Endothelial cell of umbilical vein (primary cell): ENCODE results near the gene CCDC40. TPM values are rescaled to one million over a fixed set of nuclear protein-coding genes. Genes with fewer than 3 reads are reported as not detected.

Experiments used
- BruUV-seq: library from RNA; stranded (reverse); fragments of 400-500 nt; replicated peaks from 2 replicates; lab custom pipeline; 2021; lab: Mats Ljungman, UMichigan
- CTCF ChIA-PET: fragments of 300-600, 350-600 bp; sonication (Branson Sonifier 250); formaldehyde crosslinking; loops from one replicate; lab custom pipeline; 2021; ENCODE audit warnings: antibody characterized with exemption, inconsistent platforms; lab: Charles Lee
- POLR2A ChIA-PET: fragments of 300-600, 350-600 bp; sonication (Branson Sonifier 250); formaldehyde crosslinking; loops from one replicate; lab custom pipeline; 2021; ENCODE audit warnings: antibody characterized with exemption, inconsistent platforms; lab: Charles Lee
- DNase-seq: peaks from one replicate; pipeline ENCODE4 v3.0.0-alpha.2; 2011; ENCODE audit warnings: low read depth, low spot score
- FAIRE-seq: peaks from 2 replicates; lab custom pipeline; 2011; peaks lifted over from hg19 to GRCh38; lab: Jason Lieb, UNC
- H2AFZ ChIP-seq: 2 replicates; pipeline ENCODE4 v1.6.0; 2012; ENCODE audit warnings: low read depth, low read length, control low read depth, inconsistent platforms
- H3K27ac ChIP-seq: 2 replicates; pipeline ENCODE4 v1.5.1; 2011; ENCODE audit warnings: low read depth, mild to moderate bottlenecking, control low read depth, low read length, moderate library complexity; ENCODE audit not compliant: insufficient read depth
- H3K27me3 ChIP-seq, 2 experiments: 2 replicates each; pipeline versions ENCODE4 v1.6.0 to v1.6.1; 2011; ENCODE audit warnings: low read length in 2 of 2, mixed read lengths in 1 of 2; ENCODE audit not compliant: control insufficient read depth in 2 of 2, insufficient read depth in 2 of 2
- H3K36me3 ChIP-seq, 2 experiments: 2 replicates in 1 of 2; 3 replicates in 1 of 2; pipeline ENCODE4 v1.5.1; 2011; ENCODE audit warnings: low read length in 2 of 2, mild to moderate bottlenecking in 1 of 2, moderate library complexity in 1 of 2; ENCODE audit not compliant: control insufficient read depth in 2 of 2, insufficient read depth in 2 of 2; ENCODE audit errors: extremely low read depth in 1 of 2
- H3K4me1 ChIP-seq: 3 replicates; pipeline ENCODE4 v1.5.1; 2011; ENCODE audit warnings: mild to moderate bottlenecking, low read length; ENCODE audit not compliant: control insufficient read depth, insufficient read depth; ENCODE audit errors: extremely low read depth
- H3K4me2 ChIP-seq: 2 replicates; pipeline ENCODE4 v1.6.1; 2011; ENCODE audit warnings: low read length, control low read depth, mixed read lengths; ENCODE audit not compliant: insufficient read depth
- H3K4me3 ChIP-seq, 3 experiments: fragments of 200-600 bp in 1 of 3; sonication (generic), shearing (Covaris generic) in 1 of 3; replicated peaks in 1 of 3; 2 replicates each; pipeline ENCODE4 v1.5.1; 2011 to 2016; ENCODE audit warnings: control low read depth in 3 of 3, low read length in 3 of 3, mild to moderate bottlenecking in 2 of 3, inconsistent platforms in 1 of 3, low read depth in 1 of 3, moderate library complexity in 1 of 3; ENCODE audit not compliant: insufficient read depth in 1 of 3
- H3K79me2 ChIP-seq: 2 replicates; pipeline ENCODE4 v1.6.0; 2012; ENCODE audit warnings: low read length, inconsistent platforms; ENCODE audit not compliant: control insufficient read depth, insufficient read depth
- H3K9ac ChIP-seq: replicated peaks from 2 replicates; pipeline ENCODE3; 2011; ENCODE audit warnings: low read length, control low read depth; ENCODE audit not compliant: insufficient read depth; ENCODE audit errors: extremely low read depth
- H3K9me1 ChIP-seq: replicated peaks from 3 replicates; pipeline ENCODE4 v1.6.0; 2011; ENCODE audit warnings: mild to moderate bottlenecking, low read length; ENCODE audit not compliant: control insufficient read depth, insufficient read depth; ENCODE audit errors: extremely low read depth
- H3K9me3 ChIP-seq: replicated peaks from 2 replicates; pipeline ENCODE4 v1.5.1; 2012; ENCODE audit warnings: low read length, inconsistent platforms; ENCODE audit not compliant: control insufficient read depth, insufficient read depth
- H4K20me1 ChIP-seq: replicated peaks from 2 replicates; pipeline ENCODE3; 2011; ENCODE audit warnings: mild to moderate bottlenecking, low read length; ENCODE audit not compliant: control insufficient read depth, insufficient read depth; ENCODE audit errors: extremely low read depth
- CTCF ChIP-seq, 2 donors: IDR thresholded peaks; 1 replicate in 1 of 2; 2 replicates in 1 of 2; pipeline ENCODE4 v1.5.1; 2011; ENCODE audit warnings: low read length in 2 of 2, mild to moderate bottlenecking in 2 of 2, moderate library complexity in 2 of 2, control low read depth in 1 of 2, inconsistent platforms in 1 of 2, low read depth in 1 of 2; ENCODE audit not compliant: insufficient read depth in 1 of 2; ENCODE audit errors: extremely low read depth in 1 of 2
- EZH2 ChIP-seq: IDR thresholded peaks from 2 replicates; pipeline ENCODE4 v1.6.1; 2012; ENCODE audit warnings: borderline replicate concordance, low read depth, mild to moderate bottlenecking, moderate library complexity, low read length, inconsistent platforms; ENCODE audit not compliant: severe bottlenecking
- FOS ChIP-seq: IDR thresholded peaks from 2 replicates; pipeline ENCODE4 v1.6.1; 2011; ENCODE audit warnings: mild to moderate bottlenecking, low read length, moderate library complexity, borderline replicate concordance; ENCODE audit not compliant: insufficient read depth
- GATA2 ChIP-seq: IDR thresholded peaks from 2 replicates; pipeline ENCODE4 v1.7.0; 2011; ENCODE audit warnings: low read depth, mild to moderate bottlenecking, moderate library complexity, mixed read lengths, low read length; ENCODE audit not compliant: insufficient read length, insufficient read depth
- JUN ChIP-seq: IDR thresholded peaks from 2 replicates; pipeline ENCODE4 v1.6.1; 2011; ENCODE audit warnings: borderline replicate concordance, low read depth; ENCODE audit not compliant: insufficient read length, insufficient read depth
- MYC ChIP-seq: IDR thresholded peaks from one replicate; pipeline ENCODE4 v1.6.1; 2011; ENCODE audit warnings: mild to moderate bottlenecking, low read depth, low read length
- POLR2A ChIP-seq: IDR thresholded peaks from 2 replicates; pipeline ENCODE4 v1.6.1; 2012; ENCODE audit warnings: low read depth, mild to moderate bottlenecking, control low read depth, low read length
- POLR2AphosphoS5 ChIP-seq: IDR thresholded peaks from 2 replicates; pipeline ENCODE4 v1.6.1; 2012; ENCODE audit warnings: low read depth, mild to moderate bottlenecking, control low read depth, low read length, moderate library complexity; ENCODE audit not compliant: insufficient read depth
- dilution Hi-C: fragments of 300-500 bp; cut with MboI; formaldehyde crosslinking; loops from one replicate; pipeline ENCODE4 v1.15.0; 2019; ENCODE audit warnings: low sequenced_read_pairs; ENCODE audit not compliant: extremely low pct_ligation_motif_present
- intact Hi-C: fragments of 100-400 bp; cut with micrococcal nuclease; formaldehyde crosslinking; loops from one replicate; pipeline ENCODE4 v1.10.0; 2022
- polyA plus RNA-seq, 4 experiments: library from polyadenylated mRNA; depleted of rRNA in 3 of 4; stranded (reverse) in 3 of 4; unstranded in 1 of 4; fragments of >200 nt; gene quantifications; 2 replicates each; pipeline versions ENCODE4 v1.2.1 to v1.2.3, GENCODE V29; 2011 to 2012; ENCODE audit warnings: missing spikeins in 1 of 4
- total RNA-seq: library from RNA; stranded (reverse); gene quantifications from 2 replicates; pipeline ENCODE4 v1.2.3, GENCODE V29; 2021
- TF ChIP-seq, protein P1 (sequence below): IDR thresholded peaks from 2 replicates; pipeline ENCODE4 v1.6.1; 2011; ENCODE audit not compliant: insufficient read depth, insufficient read length

The CCDC40 gene
- total and polyA plus RNA-seq, 2 donors (not counting 3 experiments of a cell fraction or from before 2014, with no cell fraction given) = 1.4 to 5.5 TPM

- ChIA-PET CTCF (interaction anchor here (1.2 kb wide), 1 partner anchor 46 kb away, joined by 4 read pairs; no protein-coding TSS in a partner anchor), POLR2A (no interaction called here)
- TF ChIP-seq MYC (no peak), CTCF (IDR thresholded peaks at IDR 0.05; ENCODE audit: extremely low read depth in 1 of 2, insufficient read depth in 1 of 2, low read depth in 1 of 2, low read length in 2 of 2) (no peak)
- dilution Hi-C loops = no loop called here
- Histone ChIP-seq H4K20me1 (no peaks in the 10 kb centered on the region), H3K27ac (peak overlapping the region; percentile 14), H3K79me2 (peaks cover 26% of the 10 kb centered on the region), H3K9me1 (no peaks in the 10 kb centered on the region), H3K27me3 (no peaks in the 10 kb centered on the region), H3K9ac (peak overlapping the region; percentile 57), H3K9me3 (no peaks in the 10 kb centered on the region), H3K4me2 (peak overlapping the region; percentile 65), H3K4me1 (peaks cover 7% of the 10 kb centered on the region), H3K36me3 (no peaks in the 10 kb centered on the region), H2AFZ (peak overlapping the region; percentile 80), H3K4me3 (peak overlapping the region; percentile 5 to 86 (median 27))
- FAIRE-seq (no peak), DNase-seq (peak; percentile 56)
- TSS peak; percentile 56 for BruUV-seq
- intact Hi-C loops = loop anchor here (1.0 to 2.0 kb wide), 2 partner anchors 32 to 110 kb away; partner anchors contain the start of gene EIF4A3
Measured at GRCh38 chr17:80036715-80037477, 454 bp downstream of the CCDC40 start.

DNA sequence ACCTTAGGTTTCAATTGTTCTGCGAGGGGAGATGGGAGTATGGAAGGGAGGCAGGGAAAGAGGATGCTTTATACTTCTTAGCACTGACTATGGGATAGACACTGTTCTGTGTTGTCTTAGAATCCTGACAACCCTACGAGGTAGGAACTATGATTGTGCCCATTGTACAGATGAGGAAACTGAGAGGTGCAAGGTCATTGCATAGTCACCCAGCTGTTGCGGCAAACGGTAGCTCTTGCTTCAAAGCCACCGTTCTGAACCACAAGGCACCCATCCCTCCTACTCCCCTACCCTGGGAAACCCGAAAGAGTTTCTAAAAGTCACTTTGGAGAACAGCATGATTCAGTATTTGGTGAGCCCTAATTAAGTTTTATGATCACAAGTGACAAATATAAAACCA is 7.5 kb downstream of the CCDC40 start:
- no peaks in the 10 kb centered on the region for H3K9me1 ChIP-seq
- no peak overlapping the region for H3K9ac ChIP-seq
- intact Hi-C loops = no loop called here
- ChIA-PET CTCF (no interaction called here), POLR2A (no interaction called here)
- H3K27me3 ChIP-seq = no peaks in the 10 kb centered on the region
- H3K4me1 ChIP-seq = no peaks in the 10 kb centered on the region
- H3K79me2 ChIP-seq = no peaks in the 10 kb centered on the region
- no peak overlapping the region for H3K4me2 ChIP-seq
- FAIRE-seq (no peak), DNase-seq (no peak)
- no peak overlapping the region for H3K27ac ChIP-seq
- dilution Hi-C loops = no loop called here
- BruUV-seq = no TSS peak
- no peak overlapping the region for H3K4me3 ChIP-seq
- H4K20me1 ChIP-seq = no peaks in the 10 kb centered on the region
- no peaks in the 10 kb centered on the region for H3K9me3 ChIP-seq
- TF ChIP-seq POLR2AphosphoS5 (no peak), POLR2A (no peak), JUN (no peak), EZH2 (no peak), CTCF (IDR thresholded peaks at IDR 0.05; ENCODE audit: extremely low read depth in 1 of 2, insufficient read depth in 1 of 2, low read depth in 1 of 2, low read length in 2 of 2) (no peak), FOS (no peak), GATA2 (no peak), MYC (no peak)
- TF ChIP-seq, protein P1, sequence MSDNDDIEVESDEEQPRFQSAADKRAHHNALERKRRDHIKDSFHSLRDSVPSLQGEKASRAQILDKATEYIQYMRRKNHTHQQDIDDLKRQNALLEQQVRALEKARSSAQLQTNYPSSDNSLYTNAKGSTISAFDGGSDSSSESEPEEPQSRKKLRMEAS = no peak
- no peaks in the 10 kb centered on the region for H3K36me3 ChIP-seq
- no peak overlapping the region for H2AFZ ChIP-seq
